Measurements from ENCODE around the gene RPTOR.
"Not testable (repeated sequence)": the region's sequence is repeated elsewhere in the genome, so short reads cannot be mapped to it uniquely, and the experiment has no call there.

RPTOR gene

GRCh38 chr17:80698297-80698696 is 153.7 kb downstream of the RPTOR start:
- no peak for DNase-seq

- DNase-seq, result not testable (repeated sequence)
These were observed 154.6 kb downstream of the RPTOR start for GRCh38 chr17:80699205-80699604.

- no peak for DNase-seq
These were observed 157.1 kb downstream of the RPTOR start for GRCh38 chr17:80701730-80702129.

GRCh38 chr17:80702315-80703141 is 157.9 kb downstream of the RPTOR start:
- DNase-seq, result no peak

- DNase-seq, result no peak
These were observed 158.5 kb downstream of the RPTOR start for GRCh38 chr17:80703142-80703478.

- no peak for DNase-seq
These were observed 159.8 kb downstream of the RPTOR start for GRCh38 chr17:80704381-80704819.

GRCh38 chr17:80704894-80705293 is 160.3 kb downstream of the RPTOR start:
- DNase-seq, result no peak

- no peak for DNase-seq
These were observed 161.3 kb downstream of the RPTOR start for GRCh38 chr17:80705988-80706387.

- DNase-seq, result no peak
These were observed 161.8 kb downstream of the RPTOR start for GRCh38 chr17:80706463-80706867.

GRCh38 chr17:80708480-80708879 is 163.8 kb downstream of the RPTOR start:
- no peak for DNase-seq

GRCh38 chr17:80709090-80709695 is 164.6 kb downstream of the RPTOR start:
- DNase-seq, result no peak

GRCh38 chr17:80710714-80711302 is 166.2 kb downstream of the RPTOR start:
- DNase-seq, result no peak

GRCh38 chr17:80712089-80712488 is 167.5 kb downstream of the RPTOR start:
- DNase-seq, result no peak

- DNase-seq, result no peak
These were observed 168.0 kb downstream of the RPTOR start for GRCh38 chr17:80712606-80713005.

GRCh38 chr17:80716986-80717719 is 172.5 kb downstream of the RPTOR start:
- DNase-seq, result no peak

- no peak for DNase-seq
These were observed 173.1 kb downstream of the RPTOR start for GRCh38 chr17:80717720-80718083.

GRCh38 chr17:80718428-80718827 is 173.8 kb downstream of the RPTOR start:
- peak; percentile 39 for DNase-seq

GRCh38 chr17:80719449-80719848 is 174.8 kb downstream of the RPTOR start:
- DNase-seq, result no peak

- DNase-seq, result no peak
These were observed 176.3 kb downstream of the RPTOR start for GRCh38 chr17:80720610-80721577.

GRCh38 chr17:80722661-80723060 is 178.0 kb downstream of the RPTOR start:
- no peak for DNase-seq

GRCh38 chr17:80724775-80725266 is 180.2 kb downstream of the RPTOR start:
- DNase-seq, result no peak

- no peak for DNase-seq
These were observed 180.9 kb downstream of the RPTOR start for GRCh38 chr17:80725517-80725916.
